ENCODE results near the gene MVP.

- no peak for TF ChIP-seq CTCF (IDR thresholded peaks at IDR 0.05; ENCODE audit: low read depth, low read length)
- no peak for TF ChIP-seq EZH2phosphoT487 (IDR thresholded peaks at IDR 0.05; ENCODE audit: low read depth)
Measured at GRCh38 chr16:29819506-29819905, 756 bp upstream of the MVP start.
